Activated naive CD4-positive, alpha-beta T cell treated with anti-CD3 and anti-CD28 coated beads, Interleukin-2, amount 50 U/mL, for 16 hours (primary cell): Measurements from ENCODE around the gene TEKT5.
"Not testable (repeated sequence)": the region's sequence is repeated elsewhere in the genome, so short reads cannot be mapped to it uniquely, and the experiment has no call there.

Source experiments
- DNase-seq: peaks from one replicate; pipeline ENCODE4 v3.0.0-alpha.2; 2020

Gene TEKT5

DNA sequence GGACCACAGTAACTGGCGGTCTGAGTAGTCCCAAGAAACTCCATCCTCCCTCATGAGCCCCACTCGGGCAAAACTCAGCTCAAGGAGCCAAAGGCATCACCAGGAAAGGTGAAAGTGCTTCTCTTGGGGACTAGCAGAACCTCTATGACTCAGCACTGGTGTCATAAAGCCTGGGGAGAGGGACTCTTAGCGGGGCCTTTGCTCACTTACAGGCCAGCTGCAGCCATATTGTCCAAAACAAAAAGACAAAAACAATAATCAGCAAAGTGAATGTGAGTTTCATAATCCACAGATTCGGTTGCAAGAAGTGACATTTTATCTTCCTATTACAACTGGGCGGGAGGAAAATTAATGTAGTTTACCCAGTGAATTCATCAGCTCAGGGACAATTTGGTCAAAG, at the start of gene TEKT5:
TEKT5 (minus strand) TSS at position 101 of the 400 bp plus-strand sequence; CDS start at position 44, 57 bp downstream.
- no peak for DNase-seq

DNA sequence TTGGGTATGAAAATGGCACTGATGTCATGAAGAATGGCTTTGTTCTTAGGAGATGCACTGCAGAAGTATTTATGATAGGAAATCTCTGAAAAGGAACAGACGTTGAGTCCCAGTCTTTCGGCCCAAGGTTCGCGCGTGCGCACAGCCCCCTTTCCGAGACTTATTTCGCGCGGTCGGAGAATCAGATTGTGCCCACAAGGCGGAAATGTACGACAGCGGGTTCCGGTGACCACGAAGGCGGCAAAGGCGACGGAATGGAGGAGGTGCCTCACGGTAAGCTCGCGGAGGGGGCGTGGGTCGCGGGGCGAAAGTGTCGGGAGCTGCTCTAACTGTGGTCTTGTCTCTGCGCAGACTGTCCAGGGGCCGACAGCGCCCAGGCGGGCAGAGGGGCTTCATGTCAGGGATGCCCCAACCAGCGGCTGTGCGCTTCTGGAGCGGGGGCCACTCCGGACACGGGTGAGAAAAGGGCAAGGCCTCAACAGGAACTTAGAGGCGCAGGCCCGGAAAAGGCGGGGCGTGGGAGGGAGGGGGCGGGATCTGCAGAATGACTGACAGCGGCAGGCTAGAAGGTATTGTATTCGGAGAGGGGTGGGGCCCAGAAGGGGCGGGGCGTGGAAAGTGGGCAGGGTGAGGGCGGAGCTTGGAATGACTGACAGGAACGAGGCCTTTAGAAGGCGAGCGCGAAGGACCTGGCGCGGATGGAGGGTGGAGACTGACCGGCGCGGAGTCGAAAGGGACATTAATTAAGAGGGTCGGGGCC, 49.1 kb upstream of the TEKT5 start, which contains the start of gene NUBP1:
NUBP1 (plus strand) TSS at position 233 of the 760 bp plus-strand sequence; CDS start at position 255, 22 bp downstream.
- peak; percentile 98 for DNase-seq

DNA sequence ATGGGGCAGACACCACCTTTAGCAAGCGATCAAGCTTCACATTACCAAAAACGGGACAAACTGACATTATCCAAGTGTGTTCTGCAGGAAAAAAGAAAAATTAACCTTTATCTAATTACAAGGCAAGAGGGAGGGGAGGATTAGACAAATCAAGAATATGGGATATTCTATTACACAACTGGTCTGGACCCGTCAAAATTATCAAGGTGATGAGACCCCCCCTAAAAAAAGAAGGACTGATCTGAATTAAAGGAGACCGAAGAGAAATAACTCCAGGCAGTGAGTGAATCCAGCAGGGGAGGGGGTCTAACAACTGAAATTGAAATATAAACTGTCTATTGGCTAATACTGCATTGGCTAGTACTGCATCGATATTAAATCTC, 48.5 kb upstream of the TEKT5 start:
- DNase-seq = no peak

DNA sequence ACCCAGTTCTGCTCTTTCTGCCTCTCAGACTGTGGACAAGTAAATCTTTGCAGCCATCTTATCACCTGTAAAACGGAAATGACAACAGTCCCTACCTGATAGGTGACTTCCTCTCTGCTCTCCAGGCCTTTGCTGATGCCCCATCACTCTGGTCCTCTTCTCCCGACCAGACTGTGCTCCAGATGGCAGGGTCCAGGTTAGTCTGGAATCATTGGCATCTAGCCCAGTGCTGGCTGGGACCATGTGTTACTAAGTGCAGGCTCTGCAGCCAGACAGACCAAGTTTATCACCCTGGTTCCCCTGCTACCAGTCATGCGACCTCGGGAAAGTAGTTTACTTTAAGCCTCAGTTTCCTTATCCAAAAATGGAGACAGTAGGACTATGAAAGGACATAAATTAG, 47.1 kb upstream of the TEKT5 start:
- DNase-seq = no peak

- DNase-seq = not testable (repeated sequence)
Measured at GRCh38 chr16:10741249-10741648, 46.5 kb upstream of the TEKT5 start.

DNA sequence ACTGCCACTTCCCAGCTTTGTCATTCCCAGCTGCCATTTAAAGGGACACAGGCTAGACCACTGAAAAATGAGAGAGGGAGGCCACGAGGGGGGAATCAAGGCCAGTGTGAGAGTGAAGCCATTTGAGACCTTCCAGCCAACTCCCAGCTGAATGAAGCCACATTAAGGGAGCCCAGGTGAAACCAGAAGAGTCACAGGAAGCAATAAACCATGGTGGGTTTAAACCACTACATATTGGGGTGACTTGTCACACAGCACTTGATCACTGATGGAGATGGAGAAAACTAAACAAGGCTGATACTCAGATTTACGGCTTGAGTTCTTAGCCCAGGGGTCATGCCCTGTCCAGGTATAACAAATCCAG, 46.1 kb upstream of the TEKT5 start:
- DNase-seq = no peak

GRCh38 chr16:10740000-10740844, 45.5 kb upstream of the TEKT5 start:
- no peak for DNase-seq

- peak; percentile 36 for DNase-seq
Measured at GRCh38 chr16:10738231-10739077, 43.7 kb upstream of the TEKT5 start.

- DNase-seq = peak; percentile 59
Measured at GRCh38 chr16:10737068-10737625, 42.4 kb upstream of the TEKT5 start.

DNA sequence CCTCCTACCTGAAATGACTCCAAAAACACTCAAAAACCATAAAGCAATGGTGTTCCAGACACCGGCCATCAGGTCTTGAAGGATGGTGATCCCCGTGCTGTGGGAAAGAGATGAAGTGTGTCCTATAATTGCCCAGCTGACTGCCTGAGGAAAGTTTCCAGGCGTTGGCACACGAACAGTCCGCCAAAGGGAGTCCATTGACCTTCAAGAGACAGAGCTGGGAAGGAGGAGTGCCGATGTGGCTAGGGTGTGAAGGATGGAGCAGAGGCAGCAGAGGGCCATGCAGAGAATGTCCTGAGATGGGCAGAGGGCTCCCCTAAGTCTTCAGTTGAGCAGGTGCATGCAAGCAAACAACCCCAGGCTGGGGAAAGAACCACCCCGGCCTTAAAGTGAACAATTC, 37.1 kb upstream of the TEKT5 start:
- DNase-seq = no peak

GRCh38 chr16:10729104-10730048, 34.6 kb upstream of the TEKT5 start:
- no peak for DNase-seq

DNA sequence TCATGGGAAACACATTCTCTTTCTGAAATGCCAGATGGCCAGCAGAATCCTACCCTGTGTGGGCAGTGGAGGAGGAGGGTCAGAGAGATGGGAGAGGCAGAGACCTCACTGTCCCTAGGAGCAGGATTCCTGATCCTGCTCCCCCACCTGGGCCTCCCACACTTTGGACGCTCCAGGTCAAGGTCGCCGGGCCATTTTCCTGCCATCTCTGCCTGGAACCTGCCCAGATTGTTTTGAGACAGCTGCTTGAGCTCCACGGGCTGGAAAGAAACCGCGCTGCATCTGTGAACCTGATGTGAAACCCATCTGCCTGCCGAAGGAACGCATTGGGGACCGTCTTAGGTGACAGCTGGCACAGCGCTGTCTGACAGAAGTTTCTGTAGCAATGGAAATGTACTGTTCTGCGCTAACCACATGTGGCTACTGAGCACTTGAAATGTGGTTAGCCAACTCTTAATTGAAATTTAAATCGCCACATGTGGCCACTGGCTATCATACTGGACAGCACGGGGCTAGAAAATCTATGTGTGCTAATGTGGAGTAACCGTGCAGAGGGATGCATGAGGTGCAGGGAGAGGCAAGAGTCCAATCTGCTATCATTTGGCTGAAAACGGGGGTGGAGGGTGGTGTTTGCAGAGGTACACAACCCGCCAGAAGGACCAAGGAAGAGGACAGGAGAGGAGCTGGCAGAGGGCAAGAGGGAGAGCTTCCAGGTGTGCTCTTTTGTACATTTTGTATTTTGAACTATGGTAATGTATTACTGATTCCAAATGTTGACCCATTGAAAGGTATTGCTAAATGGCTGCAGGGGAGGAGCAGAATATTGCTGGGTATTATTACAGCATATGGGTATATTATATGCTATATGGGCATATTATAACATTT, 33.5 kb upstream of the TEKT5 start:
- DNase-seq = no peak

DNA sequence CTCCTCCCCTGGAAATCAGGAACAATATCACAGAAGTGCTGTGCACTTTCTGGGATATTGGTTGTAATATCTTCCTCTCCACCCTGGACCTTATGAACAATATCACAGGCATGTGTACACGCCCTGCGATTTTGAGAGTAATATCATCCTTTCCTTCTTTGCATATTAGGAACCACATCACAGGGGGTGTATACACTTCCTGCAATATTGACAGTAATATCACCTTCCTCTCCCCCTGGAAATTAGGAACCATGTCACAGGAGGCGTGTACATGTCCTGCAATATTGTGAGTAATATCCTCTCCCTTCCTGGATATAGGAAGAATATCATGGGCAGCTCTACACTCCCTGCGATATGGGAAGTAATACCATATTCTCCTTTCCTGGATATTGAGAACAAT, 14.2 kb upstream of the TEKT5 start:
- no peak for DNase-seq

DNA sequence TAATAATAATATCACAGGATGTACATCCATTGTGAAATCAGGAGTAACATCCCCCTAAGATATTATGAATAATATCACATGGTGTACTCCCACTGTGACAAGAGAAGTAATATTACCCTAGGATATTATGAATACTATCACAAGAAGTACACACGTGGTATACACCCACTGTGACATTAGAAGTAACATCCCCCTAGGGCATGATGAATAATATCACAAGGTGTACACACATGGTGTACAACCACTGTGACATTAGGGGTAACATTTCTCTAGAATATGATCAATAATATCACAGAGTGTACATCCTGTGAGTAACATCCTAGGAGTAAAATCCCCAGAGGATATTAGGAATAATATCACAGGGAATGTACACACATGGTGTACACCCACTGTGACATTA, 5.0 kb upstream of the TEKT5 start:
- no peak for DNase-seq

DNA sequence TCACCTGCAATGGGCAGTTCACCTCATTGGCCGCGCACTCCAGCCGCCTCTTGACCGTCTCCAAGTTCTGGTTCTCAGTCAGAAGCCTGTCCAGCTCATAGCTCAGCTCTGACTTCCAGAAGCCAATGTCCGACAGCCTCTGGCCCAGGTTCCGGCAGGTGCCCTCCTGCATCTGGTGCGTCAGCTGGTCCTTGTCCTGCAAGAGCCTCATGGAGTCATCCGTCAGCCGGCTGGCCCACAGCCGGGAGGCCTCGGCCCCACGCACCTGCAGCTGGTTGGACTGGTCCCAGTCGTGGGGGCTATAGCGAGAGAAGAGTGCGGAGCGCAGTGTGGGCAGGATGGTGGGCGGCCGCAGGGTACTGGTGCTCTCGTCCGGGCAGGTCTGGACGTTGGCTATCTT, 424 bp downstream of the TEKT5 start:
- DNase-seq = no peak

- DNase-seq = no peak
Measured at GRCh38 chr16:10693889-10694288, 841 bp downstream of the TEKT5 start.

DNA sequence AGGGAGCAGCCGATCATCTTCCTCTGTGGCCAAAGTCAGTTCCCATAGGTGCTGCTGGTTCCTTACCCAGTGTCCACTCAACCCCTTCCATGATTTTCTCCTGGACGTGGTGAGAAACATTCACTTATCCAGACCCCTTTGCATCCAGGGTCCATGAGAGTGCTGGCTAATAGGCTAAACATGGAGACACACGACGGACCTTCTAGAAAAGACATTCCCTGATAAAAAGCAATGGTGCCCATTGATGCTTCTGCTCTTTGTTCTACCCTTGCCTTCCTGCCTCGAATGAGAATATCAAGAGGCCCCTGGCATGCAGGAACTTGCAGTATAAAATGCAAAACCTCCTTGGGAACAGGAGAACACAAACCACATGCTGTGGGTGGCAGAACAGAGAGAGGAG, 2.3 kb downstream of the TEKT5 start:
- DNase-seq = no peak

DNA sequence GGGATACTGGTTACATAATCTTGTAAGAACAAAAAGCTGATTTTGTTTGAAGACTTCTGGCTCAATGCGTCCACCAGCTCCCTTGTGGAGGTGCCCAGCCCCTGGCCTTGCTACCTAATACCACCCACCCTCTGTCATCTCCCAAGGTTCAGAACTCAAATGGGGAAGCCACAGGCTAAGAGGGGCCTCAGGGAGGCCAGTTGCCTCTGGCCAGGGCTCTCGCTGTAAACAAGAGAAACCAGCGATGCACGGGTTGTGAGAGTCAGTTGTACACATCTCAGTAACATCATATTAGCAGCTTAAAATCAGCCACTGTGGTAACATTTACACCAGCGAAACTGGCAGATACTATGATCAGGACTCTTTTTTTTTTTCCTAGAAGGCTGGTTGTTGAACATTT, 6.0 kb downstream of the TEKT5 start:
- no peak for DNase-seq

DNA sequence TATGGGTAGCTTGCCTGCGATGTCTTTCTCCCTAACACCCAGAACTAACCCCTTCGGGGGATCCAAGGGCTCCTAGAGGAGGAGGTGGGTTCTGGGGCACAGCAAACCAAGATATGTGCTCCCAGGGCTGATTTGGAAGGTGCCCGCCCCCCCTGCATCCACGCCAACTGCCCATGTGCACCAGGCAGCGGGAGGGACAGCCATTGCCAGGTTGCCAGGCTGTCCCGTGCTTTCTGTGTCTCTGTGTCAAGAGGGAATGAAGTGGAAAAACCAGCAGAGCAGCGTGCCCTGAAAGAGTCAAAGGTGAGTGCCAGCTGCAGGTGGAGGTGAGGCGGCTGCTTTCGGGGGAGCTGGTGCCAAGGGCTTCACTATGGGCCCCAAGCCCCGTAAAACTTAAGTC, 6.4 kb downstream of the TEKT5 start:
- DNase-seq = no peak

DNA sequence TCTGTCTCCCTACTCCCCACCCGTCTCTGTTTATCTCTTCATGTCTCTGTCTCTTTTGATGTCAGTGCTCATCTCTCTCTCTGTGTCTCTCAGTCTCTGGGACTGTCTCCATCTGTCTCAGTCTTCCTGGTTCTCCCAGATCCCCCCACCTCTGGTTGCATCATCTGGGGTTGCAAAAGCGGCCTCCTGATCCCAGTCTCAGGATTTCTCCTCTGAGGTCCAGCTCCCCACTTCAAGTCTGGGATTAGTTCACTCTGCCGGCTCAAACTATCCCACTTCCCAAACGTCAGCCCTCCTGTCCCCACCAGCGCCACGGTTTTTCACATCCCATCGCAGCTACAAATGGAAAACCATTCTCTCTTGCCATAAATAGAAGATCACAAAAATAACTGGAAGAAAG, 9.0 kb downstream of the TEKT5 start:
- DNase-seq = no peak
